A673 (cell line): Measurements from ENCODE around the gene LACRT.

Experiments used
- EZH2 ChIP-seq: fragments of 200-600 bp; sonication (generic); IDR thresholded peaks from 2 replicates; pipeline ENCODE4 v1.6.1; 2017; ENCODE audit warnings: borderline replicate concordance, low read depth, mild to moderate bottlenecking, mixed read lengths, antibody characterized with exemption, low read length; ENCODE audit not compliant: poor library complexity, severe bottlenecking
- TF ChIP-seq, protein P1 (sequence below): fragments of 300-800, 200-600 bp; sonication (generic); conservative IDR thresholded peaks from 2 replicates; pipeline ENCODE4 v1.5.1; 2017; ENCODE audit warnings: low read depth, mild to moderate bottlenecking, antibody characterized with exemption, low read length, moderate library complexity, mixed read lengths

DNA sequence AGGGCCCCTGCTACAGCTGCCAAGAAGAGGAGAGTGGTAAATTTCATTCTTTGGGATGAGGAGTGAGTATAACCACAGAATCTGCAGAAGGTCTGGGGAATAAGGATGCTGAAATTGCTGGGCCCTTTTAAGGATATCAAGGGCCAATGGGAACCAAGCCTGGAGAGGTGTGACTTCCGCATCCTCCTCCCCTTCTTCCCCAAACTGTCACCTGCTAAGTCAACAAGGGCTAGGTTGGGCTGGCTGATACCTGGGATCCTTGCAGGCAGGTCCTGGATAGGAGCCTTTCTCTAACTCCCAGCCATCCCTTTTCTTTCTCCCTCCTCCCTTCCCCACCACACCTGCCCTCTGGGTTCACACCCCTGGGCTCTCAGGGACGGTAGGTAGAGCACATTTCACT, at the start of gene LACRT:
- TF ChIP-seq, protein P1, sequence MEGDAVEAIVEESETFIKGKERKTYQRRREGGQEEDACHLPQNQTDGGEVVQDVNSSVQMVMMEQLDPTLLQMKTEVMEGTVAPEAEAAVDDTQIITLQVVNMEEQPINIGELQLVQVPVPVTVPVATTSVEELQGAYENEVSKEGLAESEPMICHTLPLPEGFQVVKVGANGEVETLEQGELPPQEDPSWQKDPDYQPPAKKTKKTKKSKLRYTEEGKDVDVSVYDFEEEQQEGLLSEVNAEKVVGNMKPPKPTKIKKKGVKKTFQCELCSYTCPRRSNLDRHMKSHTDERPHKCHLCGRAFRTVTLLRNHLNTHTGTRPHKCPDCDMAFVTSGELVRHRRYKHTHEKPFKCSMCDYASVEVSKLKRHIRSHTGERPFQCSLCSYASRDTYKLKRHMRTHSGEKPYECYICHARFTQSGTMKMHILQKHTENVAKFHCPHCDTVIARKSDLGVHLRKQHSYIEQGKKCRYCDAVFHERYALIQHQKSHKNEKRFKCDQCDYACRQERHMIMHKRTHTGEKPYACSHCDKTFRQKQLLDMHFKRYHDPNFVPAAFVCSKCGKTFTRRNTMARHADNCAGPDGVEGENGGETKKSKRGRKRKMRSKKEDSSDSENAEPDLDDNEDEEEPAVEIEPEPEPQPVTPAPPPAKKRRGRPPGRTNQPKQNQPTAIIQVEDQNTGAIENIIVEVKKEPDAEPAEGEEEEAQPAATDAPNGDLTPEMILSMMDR: no peak
- TF ChIP-seq EZH2: no peak
